SIG-M5 (cell line): Measurements from ENCODE around the gene DGKB.

Experiments
- DNase-seq: peaks from one replicate; lab custom pipeline; 2025; lab: John Stamatoyannopoulos, UW

Gene DGKB

GRCh38 chr7:14760730-14761478, 141.6 kb downstream of the DGKB start:
- no peak for DNase-seq

GRCh38 chr7:14759785-14760184, 142.8 kb downstream of the DGKB start:
- DNase-seq: no peak

GRCh38 chr7:14754631-14755030, 147.9 kb downstream of the DGKB start:
- DNase-seq: no peak

- DNase-seq: no peak
These were observed 150.2 kb downstream of the DGKB start for GRCh38 chr7:14752301-14752700.

- peak; percentile 50 for DNase-seq
These were observed 151.1 kb downstream of the DGKB start for GRCh38 chr7:14751461-14751860.

DNA sequence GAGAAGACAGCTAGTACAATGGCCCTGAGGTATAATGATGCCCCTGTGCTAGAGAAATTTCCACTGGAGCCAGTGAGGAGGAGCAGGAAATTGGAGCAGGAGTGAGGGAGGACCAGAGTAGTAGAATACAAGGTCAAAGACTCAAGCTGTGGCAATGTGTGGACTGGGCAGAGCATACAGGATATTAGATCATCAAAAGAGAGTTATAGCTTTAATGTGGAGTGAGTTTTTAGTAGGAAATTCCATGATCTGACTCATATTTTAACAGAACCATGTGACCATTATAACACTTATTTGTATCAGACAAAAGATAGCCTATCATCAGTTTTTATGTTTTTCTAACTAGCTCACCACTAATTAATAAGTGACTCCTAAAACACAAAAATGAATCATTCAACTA, 154.1 kb downstream of the DGKB start:
- DNase-seq: no peak

DNA sequence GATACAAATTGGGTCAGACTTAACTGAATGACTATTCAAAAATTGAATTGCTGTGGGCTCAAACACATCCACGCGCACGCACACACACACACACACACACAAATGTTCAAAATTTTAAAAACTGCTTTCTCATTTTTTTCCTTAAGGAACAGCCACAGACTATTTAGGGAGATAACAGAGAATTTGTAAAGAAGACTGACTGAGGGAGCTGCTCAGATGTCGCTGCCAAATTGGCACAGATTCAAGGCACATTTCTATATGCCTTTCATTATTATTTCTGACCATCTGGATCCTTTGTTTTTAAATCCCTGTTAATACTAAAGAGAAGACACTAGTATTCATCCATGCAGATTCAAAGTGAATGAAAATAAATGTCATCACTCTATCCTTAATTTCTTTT, 154.8 kb downstream of the DGKB start:
- DNase-seq: no peak

- DNase-seq: no peak
These were observed 157.5 kb downstream of the DGKB start for GRCh38 chr7:14745076-14745475.

- DNase-seq: no peak
These were observed 161.9 kb downstream of the DGKB start for GRCh38 chr7:14740606-14741005.

DNA sequence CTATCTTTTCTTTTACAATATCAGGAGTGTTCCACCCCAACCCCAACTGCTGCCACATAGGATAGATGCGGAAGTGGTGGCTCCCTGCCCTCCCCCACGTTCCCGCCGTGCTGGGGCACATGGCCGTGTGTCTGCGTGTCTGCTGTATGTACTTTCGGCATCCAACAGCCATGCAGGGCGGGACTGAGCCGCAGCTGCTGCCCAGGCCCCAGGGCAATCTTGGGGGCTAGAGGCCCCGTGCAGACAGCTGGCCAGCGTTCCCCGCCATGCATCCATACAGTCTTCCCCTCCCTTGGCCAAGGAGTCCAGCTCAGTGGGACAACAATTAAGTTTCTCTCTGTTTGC, 162.7 kb downstream of the DGKB start:
- no peak for DNase-seq

DNA sequence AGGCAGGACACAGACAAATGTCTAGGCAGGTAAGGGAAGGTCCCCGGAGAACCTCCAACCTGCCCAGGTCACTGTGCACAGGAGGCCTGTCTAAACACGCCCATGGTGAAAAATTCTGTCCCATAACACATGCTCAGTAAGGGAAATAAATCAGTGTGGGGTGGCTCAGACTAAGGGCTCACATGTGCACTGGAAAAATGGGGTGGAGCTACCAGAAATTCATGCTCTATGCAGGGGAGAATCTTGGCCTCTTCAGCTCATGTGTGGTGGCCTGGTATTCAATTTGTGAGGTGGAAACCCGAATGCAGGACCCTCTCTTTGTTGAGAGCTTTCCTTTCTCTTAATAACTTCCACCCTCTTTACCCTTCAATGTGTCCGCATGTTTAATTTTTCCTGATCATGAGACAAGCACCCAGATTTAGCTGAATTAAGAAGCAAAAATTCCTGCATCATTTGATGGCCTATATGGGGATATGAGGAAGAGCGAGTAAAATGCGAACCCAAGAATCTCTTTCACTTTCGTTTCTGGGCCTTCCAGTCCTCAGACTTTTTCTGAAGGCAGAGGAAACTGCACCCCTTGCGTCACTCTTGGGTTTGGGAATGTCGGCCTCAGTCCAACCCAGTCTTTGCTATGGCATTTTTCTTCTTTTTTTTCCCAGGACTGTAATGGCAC, 163.2 kb downstream of the DGKB start:
- DNase-seq: no peak

DNA sequence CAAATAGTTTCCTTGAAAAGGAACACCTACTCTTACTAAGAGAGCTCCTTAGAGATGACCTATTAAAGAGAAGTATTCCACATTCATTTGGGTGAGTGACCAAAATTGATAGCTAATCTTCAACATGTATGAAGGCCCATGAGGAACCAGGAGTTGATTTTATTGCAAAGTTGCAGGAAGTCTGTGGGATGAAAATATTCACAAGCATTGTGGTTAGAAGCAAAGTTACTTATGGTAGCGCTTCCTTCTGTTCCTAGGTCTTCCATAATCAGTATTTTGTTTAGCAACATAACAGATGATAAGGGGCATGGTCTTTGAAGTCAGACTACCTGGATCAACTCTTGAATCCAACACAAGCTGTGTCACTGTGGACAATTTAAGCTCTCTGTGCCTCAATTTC, 164.5 kb downstream of the DGKB start:
- no peak for DNase-seq

DNA sequence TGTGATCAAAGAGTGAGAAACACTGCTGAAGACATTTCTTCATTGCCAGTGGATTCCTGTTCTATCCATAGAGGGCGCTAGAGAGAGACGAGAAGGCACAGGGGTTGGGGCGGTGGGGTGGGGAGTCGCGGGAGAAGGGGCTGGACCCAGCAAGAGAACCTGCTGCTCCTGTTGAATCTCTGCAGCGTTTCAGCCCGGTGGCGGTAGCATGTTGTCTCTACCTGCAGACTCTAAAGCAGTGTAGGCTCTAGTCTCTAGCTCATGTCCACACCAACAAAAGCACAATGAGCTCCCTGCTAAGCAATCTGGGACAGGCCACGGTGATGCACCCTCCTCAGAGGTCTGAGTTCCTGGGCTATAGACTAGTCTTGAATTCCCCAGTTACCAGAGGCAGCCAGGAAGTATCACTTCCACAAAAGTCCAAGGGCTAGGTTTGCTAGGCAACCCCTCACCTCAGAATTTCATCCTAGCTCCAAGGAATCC, 167.7 kb downstream of the DGKB start:
- no peak for DNase-seq

DNA sequence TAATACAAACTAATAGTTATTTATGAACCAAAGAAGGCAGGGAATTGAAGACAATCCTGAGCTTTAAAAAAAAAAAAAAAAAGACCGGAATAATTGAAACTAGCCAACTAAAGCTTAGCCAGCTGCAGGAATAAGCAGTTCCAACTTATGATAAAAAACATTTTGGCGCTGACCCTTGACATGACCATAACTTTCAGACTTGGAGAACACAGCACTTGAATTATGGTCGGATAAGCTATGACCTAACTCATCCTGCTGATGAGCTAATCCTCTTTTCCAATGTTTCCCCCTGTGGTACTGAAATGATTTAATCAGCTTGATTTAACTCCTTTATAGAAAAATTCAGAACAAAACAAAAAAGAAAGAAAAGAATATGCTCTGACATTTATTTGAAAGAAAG, 181.8 kb downstream of the DGKB start:
- DNase-seq: no peak

- no peak for DNase-seq
These were observed 184.7 kb downstream of the DGKB start for GRCh38 chr7:14717816-14718215.

- DNase-seq: no peak
These were observed 185.4 kb downstream of the DGKB start for GRCh38 chr7:14717169-14717568.

GRCh38 chr7:14714161-14714728, 188.3 kb downstream of the DGKB start:
- DNase-seq: no peak

DNA sequence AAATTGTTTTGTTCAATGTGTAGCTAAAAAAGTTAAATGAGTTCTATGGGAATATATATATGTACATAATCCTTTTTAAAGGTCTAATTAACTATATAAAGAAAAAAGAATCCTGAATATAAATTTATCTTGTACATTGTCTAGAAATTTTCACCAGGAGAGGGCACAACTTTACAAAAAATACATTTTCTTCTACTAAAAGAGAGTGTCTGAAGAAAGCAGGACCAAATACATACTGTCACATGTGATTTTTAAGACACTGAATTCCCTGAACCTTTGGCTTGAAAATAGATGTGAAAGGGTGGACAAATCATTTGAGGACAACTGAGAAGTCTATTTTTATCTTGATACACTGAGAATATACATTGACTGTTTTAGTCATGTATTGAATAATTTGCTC, 204.3 kb downstream of the DGKB start:
- no peak for DNase-seq

DNA sequence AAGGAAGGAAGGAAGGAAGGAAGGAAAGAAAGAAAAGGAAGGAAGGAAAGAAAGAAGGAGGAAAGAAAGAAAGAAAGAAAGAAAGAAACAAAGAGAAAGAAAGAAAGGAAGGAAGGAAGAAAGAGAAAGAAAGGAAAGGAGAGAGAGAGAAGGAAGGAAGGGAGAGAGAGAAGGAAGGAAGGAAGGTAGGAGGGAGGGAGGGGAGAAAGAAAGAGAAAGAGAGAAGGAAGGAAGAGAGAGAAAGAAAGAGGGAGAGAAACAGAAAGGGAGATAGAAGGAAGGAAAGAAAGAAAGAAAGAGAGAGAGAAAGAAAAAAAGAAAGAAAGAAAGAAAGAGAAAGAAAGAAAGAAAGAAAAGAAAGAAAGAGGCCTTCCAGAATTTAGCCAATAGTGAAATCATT, 204.9 kb downstream of the DGKB start:
- DNase-seq: no peak

DNA sequence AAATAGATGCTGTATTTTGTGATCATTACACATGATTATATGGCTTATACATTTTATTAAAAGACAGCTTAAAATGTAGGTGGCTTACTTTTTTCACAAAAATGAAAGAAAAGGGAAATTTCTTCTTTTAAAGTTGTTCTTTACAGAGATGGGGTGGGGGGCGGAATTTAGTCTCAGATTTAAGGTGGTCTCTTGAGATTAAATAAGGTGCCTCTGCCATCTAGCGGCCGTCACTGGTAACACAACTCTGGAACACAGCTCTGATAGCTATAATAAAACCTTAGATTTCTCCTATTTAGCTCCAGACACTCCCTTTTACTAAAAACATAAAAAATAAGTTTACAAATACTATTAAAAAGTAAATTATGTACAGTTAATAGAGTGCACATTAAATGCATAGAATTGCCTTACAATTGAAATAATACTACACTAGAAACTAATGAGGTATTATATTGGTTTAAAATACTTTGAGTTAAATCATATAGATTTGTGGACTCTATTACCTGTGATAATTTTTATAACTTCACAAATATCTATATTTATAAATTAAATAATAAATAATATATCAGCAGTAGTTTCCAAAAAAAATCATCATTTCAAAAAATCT, 210.9 kb downstream of the DGKB start:
- no peak for DNase-seq

GRCh38 chr7:14691034-14691433, 211.5 kb downstream of the DGKB start:
- DNase-seq: no peak

GRCh38 chr7:14690486-14690885, 212.1 kb downstream of the DGKB start:
- DNase-seq: no peak

DNA sequence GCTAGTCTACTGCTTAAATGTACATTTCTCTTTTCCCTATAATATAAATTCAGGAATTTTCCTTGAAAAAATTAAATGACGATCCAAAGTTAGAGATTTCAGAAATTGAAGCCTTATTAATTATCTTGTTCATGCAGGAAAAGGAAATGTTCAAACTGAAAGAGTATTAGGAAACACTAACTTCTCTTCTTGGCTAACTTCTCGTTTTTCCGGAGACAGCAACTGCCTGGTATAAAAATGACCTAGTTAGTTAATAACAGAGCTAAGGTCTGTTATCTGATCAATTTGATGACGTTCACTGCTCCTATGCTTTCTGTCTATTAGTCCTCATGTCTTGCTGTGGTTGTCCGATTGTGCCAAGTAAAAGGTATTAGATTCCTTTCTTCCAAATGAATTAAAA, 212.5 kb downstream of the DGKB start:
- DNase-seq: no peak
